ENCODE measurements around the gene RALB. TPM values are rescaled to one million over a fixed set of nuclear protein-coding genes. Genes with fewer than 3 reads are reported as not detected.
"Not testable (repeated sequence)": the region's sequence is repeated elsewhere in the genome, so short reads cannot be mapped to it uniquely, and the experiment has no call there.

RALB gene
- total RNA-seq, 6 experiments from 2014 or later, result 60.1 to 72.5 (median 69.2) TPM

- no peak overlapping the region for H3K27ac Mint-ChIP-seq
- DNase-seq, result no peak
- H3K36me3 Mint-ChIP-seq (ENCODE audit: low read depth), result no peaks in the 10 kb centered on the region
- no peak for TF ChIP-seq CTCF (IDR thresholded peaks at IDR 0.05)
- no peak overlapping the region for H3K4me3 Mint-ChIP-seq
- no peaks in the 10 kb centered on the region for H3K9me3 Mint-ChIP-seq
- peaks cover 9% of the 10 kb centered on the region for H3K4me1 Mint-ChIP-seq (ENCODE audit: low read depth)
- peaks cover 4% of the 10 kb centered on the region; the same call in 1 of the 2 replicates for H3K27me3 Mint-ChIP-seq (ENCODE audit: insufficient read depth)
Observed at GRCh38 chr2:120308038-120308910, 55.6 kb downstream of the RALB start.

- Mint-ChIP-seq H3K4me1 (ENCODE audit: low read depth) (peaks cover 19% of the 10 kb centered on the region), H3K27me3 (ENCODE audit: insufficient read depth) (peaks cover 3% of the 10 kb centered on the region; the same call in 1 of the 2 replicates), H3K9me3 (no peaks in the 10 kb centered on the region), H3K36me3 (ENCODE audit: low read depth) (no peaks in the 10 kb centered on the region), H3K4me3 (no peak overlapping the region), H3K27ac (no peak overlapping the region)
- no peak for DNase-seq
- no peak for TF ChIP-seq CTCF (IDR thresholded peaks at IDR 0.05)
Observed at GRCh38 chr2:120310136-120310535, 57.5 kb downstream of the RALB start.

DNA sequence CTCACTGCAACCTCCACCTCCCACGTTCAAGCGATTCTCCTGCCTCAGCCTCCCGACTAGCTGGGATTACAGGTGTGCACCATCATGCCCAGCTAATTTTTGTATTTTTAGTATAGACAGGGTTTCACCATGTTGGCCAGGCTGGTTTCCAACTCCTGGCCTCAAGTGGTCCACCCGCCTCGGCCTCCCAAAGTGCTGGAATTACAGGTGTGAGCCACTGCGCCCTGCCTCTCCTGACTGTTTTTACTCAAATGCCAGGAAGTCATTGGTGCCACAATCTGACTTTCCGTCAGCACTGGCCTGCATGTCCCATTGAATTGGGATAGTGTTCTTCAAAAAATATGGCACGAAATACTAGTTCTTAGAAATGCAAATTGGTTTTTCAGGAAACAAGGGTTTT is 58.2 kb downstream of the RALB start:
- peaks cover 19% of the 10 kb centered on the region for H3K4me1 Mint-ChIP-seq (ENCODE audit: low read depth)
- H3K27ac Mint-ChIP-seq; H3K4me3 Mint-ChIP-seq; H3K9me3 Mint-ChIP-seq; H3K27me3 Mint-ChIP-seq (ENCODE audit: insufficient read depth); H3K36me3 Mint-ChIP-seq (ENCODE audit: low read depth); DNase-seq: not testable (repeated sequence)

- H3K9me3 Mint-ChIP-seq, result no peaks in the 10 kb centered on the region
- H3K4me1 Mint-ChIP-seq (ENCODE audit: low read depth), result peaks cover 19% of the 10 kb centered on the region
- H3K27me3 Mint-ChIP-seq (ENCODE audit: insufficient read depth), result peaks cover 4% of the 10 kb centered on the region; the same call in 1 of the 2 replicates
- no peak overlapping the region for H3K27ac Mint-ChIP-seq
- H3K36me3 Mint-ChIP-seq (ENCODE audit: low read depth), result no peaks in the 10 kb centered on the region
- no peak for DNase-seq
- H3K4me3 Mint-ChIP-seq, result no peak overlapping the region
- no peak for TF ChIP-seq CTCF (IDR thresholded peaks at IDR 0.05)
Observed at GRCh38 chr2:120312076-120312475, 59.4 kb downstream of the RALB start.

DNA sequence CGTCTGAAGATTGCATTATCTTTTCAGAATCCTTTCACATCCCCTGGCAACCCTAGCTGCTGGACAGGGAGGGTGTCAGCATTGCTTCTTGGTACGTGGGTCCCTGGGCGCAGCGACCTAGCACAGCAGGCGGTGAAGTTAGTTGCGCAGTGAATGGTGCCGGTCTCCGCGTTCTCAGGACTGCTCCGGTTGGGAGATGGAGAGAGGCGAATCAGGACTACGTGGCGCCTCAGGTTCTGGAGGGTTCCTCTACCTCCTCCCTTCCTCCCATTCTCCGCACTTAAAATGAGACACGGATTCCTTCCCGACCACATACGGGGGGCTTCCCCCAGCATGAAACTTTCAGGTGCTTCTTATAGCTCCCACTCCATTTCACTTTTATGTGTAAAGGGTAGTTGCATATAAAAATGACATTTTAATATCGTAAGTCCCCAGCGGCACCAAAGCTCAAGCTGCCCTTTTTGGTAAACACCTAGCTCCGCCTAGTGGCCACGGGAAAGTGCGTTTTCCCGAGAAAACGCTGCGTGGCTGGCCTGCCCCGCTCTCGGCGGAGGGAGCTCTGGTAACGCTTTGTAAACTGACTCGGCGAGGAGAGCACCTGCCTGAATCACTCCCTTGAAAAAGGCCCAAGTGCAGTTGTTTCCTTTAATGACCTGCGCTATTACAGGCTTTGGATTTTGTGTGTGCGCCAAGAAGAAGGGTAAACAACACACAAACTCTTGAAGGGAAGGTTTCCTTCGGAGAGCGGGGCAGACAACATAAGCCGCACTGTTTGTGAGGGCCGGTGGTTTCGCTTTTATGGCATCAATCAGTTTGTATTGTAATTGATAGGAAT is 60.4 kb downstream of the RALB start:
- Mint-ChIP-seq H3K27ac (peak overlapping the region; percentile 86), H3K4me3 (peak overlapping the region; percentile 92), H3K4me1 (ENCODE audit: low read depth) (peaks cover 19% of the 10 kb centered on the region), H3K9me3 (no peaks in the 10 kb centered on the region), H3K27me3 (ENCODE audit: insufficient read depth) (peaks cover 4% of the 10 kb centered on the region; the same call in 1 of the 2 replicates), H3K36me3 (ENCODE audit: low read depth) (no peaks in the 10 kb centered on the region)
- peak; percentile 81 for DNase-seq
- TF ChIP-seq CTCF (IDR thresholded peaks at IDR 0.05), result peak; percentile 96

All from HFFc6 (cell line).